B cell (primary cell): ENCODE measurements around the gene THEMIS. TPM values are rescaled to one million over a fixed set of nuclear protein-coding genes. Genes with fewer than 3 reads are reported as not detected.

Experiments used
- ATAC-seq: fragments of 200-7000 bp; cut with Tn5 transposase; one replicate; pipeline ENCODE4 v1.10.0; 2021; ENCODE audit warnings: low read depth, mild to moderate bottlenecking, moderate number of reproducible peaks, moderate library complexity
- CTCF ChIA-PET: fragments of 350-600 bp; sonication (Branson Sonifier 250); formaldehyde crosslinking; loops from one replicate; lab custom pipeline; 2021; ENCODE audit warnings: antibody characterized with exemption, inconsistent platforms; lab: Charles Lee
- POLR2A ChIA-PET: fragments of 350-600 bp; sonication (Branson Sonifier 250); formaldehyde crosslinking; loops from one replicate; lab custom pipeline; 2021; ENCODE audit warnings: antibody characterized with exemption; lab: Charles Lee
- DNase-seq: peaks from one replicate; pipeline ENCODE4 v3.0.0; 2013
- H2AFZ ChIP-seq: 2 replicates; pipeline ENCODE4 v1.6.1; 2012; ENCODE audit warnings: mild to moderate bottlenecking, low read depth, low read length; ENCODE audit not compliant: insufficient read depth, poor library complexity, severe bottlenecking
- H3K27ac ChIP-seq, 2 donors: 1 replicate in 1 of 2; 2 replicates in 1 of 2; pipeline ENCODE4 v1.5.1; 2012 to 2013; ENCODE audit warnings: low read length in 2 of 2, mild to moderate bottlenecking in 2 of 2, moderate library complexity in 1 of 2
- H3K27me3 ChIP-seq, 4 experiments: fragments of 200-600 bp in 1 of 4; sonication (generic) in 1 of 4; replicated peaks in 1 of 4; 1 replicate in 2 of 4; 2 replicates in 2 of 4; pipeline versions ENCODE4 v1.6.1 to v1.7.0; 2013 to 2016; ENCODE audit warnings: low read length in 3 of 4, mild to moderate bottlenecking in 2 of 4, mixed read lengths in 1 of 4, moderate library complexity in 1 of 4; ENCODE audit not compliant: insufficient read depth in 4 of 4, control insufficient read depth in 3 of 4; ENCODE audit errors: control extremely low read depth in 1 of 4
- H3K36me3 ChIP-seq, 2 experiments: replicated peaks in 1 of 2; 1 replicate in 1 of 2; 2 replicates in 1 of 2; pipeline versions ENCODE4 v1.6.1 to v1.7.1; 2013; ENCODE audit warnings: low read length in 1 of 2; ENCODE audit not compliant: insufficient read depth in 2 of 2, control insufficient read depth in 1 of 2; ENCODE audit errors: control extremely low read depth in 1 of 2, extremely low read depth in 1 of 2
- H3K4me1 ChIP-seq, 2 donors: fragments of 200-600 bp in 1 of 2; sonication (generic) in 1 of 2; 1 replicate in 1 of 2; 2 replicates in 1 of 2; pipeline versions ENCODE4 v1.5.1 to v1.6.1; 2013 to 2017; ENCODE audit warnings: low read length in 2 of 2; ENCODE audit not compliant: control insufficient read depth in 2 of 2, insufficient read depth in 2 of 2
- H3K4me2 ChIP-seq: replicated peaks from 2 replicates; pipeline ENCODE3; 2012; ENCODE audit warnings: mild to moderate bottlenecking, low read depth, low read length; ENCODE audit not compliant: poor library complexity, severe bottlenecking
- H3K4me3 ChIP-seq, 5 experiments: fragments of 200-600 bp in 1 of 5; sonication (generic) in 1 of 5; 1 replicate in 3 of 5; 2 replicates in 2 of 5; pipeline versions ENCODE4 v1.5.1 to v1.7.0; 2011 to 2016; ENCODE audit warnings: low read length in 4 of 5, mild to moderate bottlenecking in 4 of 5, low read depth in 2 of 5, control low read depth in 1 of 5, moderate library complexity in 1 of 5; ENCODE audit not compliant: insufficient read depth in 1 of 5; ENCODE audit errors: control extremely low read depth in 1 of 5, extremely low read depth in 1 of 5
- H3K79me2 ChIP-seq: fragments of 200-600 bp; sonication (generic); one replicate; pipeline ENCODE4 v1.6.0; 2016; ENCODE audit warnings: low read length; ENCODE audit not compliant: control insufficient read depth, insufficient read depth
- H3K9ac ChIP-seq: fragments of 200-600 bp; sonication (generic); 2 replicates; pipeline ENCODE4 v1.6.1; 2017; ENCODE audit warnings: mild to moderate bottlenecking, low read length, moderate library complexity
- H3K9me3 ChIP-seq, 3 donors: one replicate each; pipeline versions ENCODE4 v1.6.1 to v1.7.1; 2013; ENCODE audit warnings: low read length in 2 of 3; ENCODE audit not compliant: control insufficient read depth in 2 of 3, insufficient read depth in 1 of 3; ENCODE audit errors: control extremely low read depth in 1 of 3
- H4K20me1 ChIP-seq: 2 replicates; pipeline ENCODE4 v1.6.0; 2012; ENCODE audit warnings: mild to moderate bottlenecking, low read length; ENCODE audit not compliant: insufficient read depth, control insufficient read depth, poor library complexity, severe bottlenecking
- H3K27ac Mint-ChIP-seq: one replicate; pipeline ENCODE4 v1.8.0; 2021; ENCODE audit warnings: mixed read lengths
- H3K27me3 Mint-ChIP-seq: one replicate; pipeline ENCODE4 v1.8.0; 2021; ENCODE audit warnings: mixed read lengths
- H3K4me1 Mint-ChIP-seq: one replicate; pipeline ENCODE4 v1.8.0; 2021; ENCODE audit warnings: mixed read lengths
- H3K4me3 Mint-ChIP-seq: one replicate; pipeline ENCODE4 v1.8.0; 2021; ENCODE audit warnings: mixed read lengths
- H3K9me3 Mint-ChIP-seq: one replicate; pipeline ENCODE4 v1.8.0; 2022; ENCODE audit warnings: mixed read lengths; ENCODE audit not compliant: insufficient read depth
- CTCF ChIP-seq: fragments of 200-600 bp; IDR thresholded peaks from one replicate; pipeline ENCODE4 v1.8.0; 2022; ENCODE audit warnings: antibody characterized with exemption, mild to moderate bottlenecking
- EZH2 ChIP-seq: IDR thresholded peaks from 2 replicates; pipeline ENCODE4 v1.6.1; 2012; ENCODE audit warnings: borderline replicate concordance, low read depth, mild to moderate bottlenecking, moderate library complexity, low read length; ENCODE audit not compliant: insufficient read depth, poor library complexity, severe bottlenecking
- WGBS: methylation state at CpG from one replicate; pipeline ENCODE4 v1.1.5; 2013; ENCODE audit warnings: missing lambda C conversion rate; ENCODE audit not compliant: insufficient coverage; 5-methylcytosine and 5-hydroxymethylcytosine counted together
- intact Hi-C: fragments of 100-400 bp; cut with micrococcal nuclease; formaldehyde crosslinking; loops from one replicate; pipeline ENCODE4 v1.10.0; 2022
- polyA plus RNA-seq: library from polyadenylated mRNA; depleted of rRNA; stranded (reverse); fragments of >200 nt; gene quantifications from 2 replicates; pipeline ENCODE4 v1.2.3, GENCODE V29; 2012
- total RNA-seq, 2 donors: library from RNA; stranded (reverse); fragments of 120-200 nt in 1 of 2; gene quantifications; 1 replicate in 1 of 2; 2 replicates in 1 of 2; pipeline versions ENCODE4 v1.2.3 to v1.2.4, GENCODE V29; 2013 to 2022

The THEMIS gene
- total and polyA plus RNA-seq, 2 donors (not counting 1 experiment from before 2014, with no cell fraction given) = 0.10 to 0.30 TPM

GRCh38 chr6:127880429-127880828 lies 20.4 kb downstream of the THEMIS start:
- no peaks in the 10 kb centered on the region for H3K9me3 ChIP-seq
- CTCF ChIA-PET = no interaction called here
- no peak for ATAC-seq
- no peak for TF ChIP-seq CTCF
- no peak for TF ChIP-seq EZH2
- H3K9ac ChIP-seq = no peak overlapping the region
- H3K9me3 Mint-ChIP-seq = no peaks in the 10 kb centered on the region
- POLR2A ChIA-PET = no interaction called here
- H3K27me3 ChIP-seq = no peaks in the 10 kb centered on the region
- H3K4me3 ChIP-seq = no peak overlapping the region
- no peaks in the 10 kb centered on the region for H3K36me3 ChIP-seq
- no peaks in the 10 kb centered on the region for H3K4me1 ChIP-seq
- H3K79me2 ChIP-seq = no peaks in the 10 kb centered on the region
- H3K4me1 Mint-ChIP-seq = no peaks in the 10 kb centered on the region
- no peak overlapping the region for H3K4me3 Mint-ChIP-seq
- no peak overlapping the region for H3K4me2 ChIP-seq
- H3K27ac ChIP-seq = no peak overlapping the region
- H3K27ac Mint-ChIP-seq = no peak overlapping the region
- H2AFZ ChIP-seq = no peak overlapping the region
- intact Hi-C loops = no loop called here
- no peaks in the 10 kb centered on the region for H3K27me3 Mint-ChIP-seq
- no peak for DNase-seq
- H4K20me1 ChIP-seq = no peaks in the 10 kb centered on the region

- Histone ChIP-seq H3K9ac (no peak overlapping the region), H2AFZ (no peak overlapping the region), H3K4me2 (no peak overlapping the region), H3K27ac (no peak overlapping the region), H3K27me3 (no peaks in the 10 kb centered on the region), H3K4me3 (no peak overlapping the region), H3K79me2 (no peaks in the 10 kb centered on the region), H3K36me3 (no peaks in the 10 kb centered on the region), H3K9me3 (no peaks in the 10 kb centered on the region), H3K4me1 (no peaks in the 10 kb centered on the region), H4K20me1 (no peaks in the 10 kb centered on the region)
- ATAC-seq (no peak), DNase-seq (no peak)
- intact Hi-C loops = no loop called here
- POLR2A ChIA-PET = no interaction called here
- Mint-ChIP-seq H3K9me3 (no peaks in the 10 kb centered on the region), H3K4me1 (no peaks in the 10 kb centered on the region), H3K27me3 (no peaks in the 10 kb centered on the region), H3K27ac (no peak overlapping the region), H3K4me3 (no peak overlapping the region)
- 42% methylated on average over 11 of the region's 12 CpGs for WGBS
- CTCF ChIA-PET = no interaction called here
- TF ChIP-seq EZH2 (no peak), CTCF (no peak)
These were observed 21.2 kb downstream of the THEMIS start for GRCh38 chr6:127879685-127880084.
